Stimulated activated naive B cell treated with anti-CD40 and anti-IgM and Interleukin-4, amounts not matched to agents 10 μg/mL and 1 μg/mL and 100 μg/mL, for 72 hours (primary cell): ENCODE measurements around the gene BCAS3.

ENCODE experiments used
- ATAC-seq, 2 donors: fragments of 150-1000 bp; cut with Tn5 transposase; replicated peaks; 2 replicates each; pipeline ENCODE4 v1.10.0; 2021; ENCODE audit warnings: moderate library complexity in 1 of 2
- DNase-seq: peaks from one replicate; pipeline ENCODE4 v3.0.0; 2021
- H3K27ac Mint-ChIP-seq: one replicate; pipeline ENCODE4 v1.8.0; 2022; ENCODE audit warnings: mild to moderate bottlenecking, mixed read lengths
- H3K27me3 Mint-ChIP-seq, 2 donors: one replicate each; pipeline ENCODE4 v1.8.0; 2022; ENCODE audit warnings: mixed read lengths in 2 of 2
- H3K36me3 Mint-ChIP-seq, 2 donors: one replicate each; pipeline ENCODE4 v1.8.0; 2022; ENCODE audit warnings: mixed read lengths in 2 of 2, mild to moderate bottlenecking in 1 of 2
- H3K4me1 Mint-ChIP-seq, 2 donors: one replicate each; pipeline ENCODE4 v1.8.0; 2022; ENCODE audit warnings: mixed read lengths in 2 of 2, mild to moderate bottlenecking in 1 of 2
- H3K4me3 Mint-ChIP-seq, 2 donors: one replicate each; pipeline ENCODE4 v1.8.0; 2022; ENCODE audit warnings: mild to moderate bottlenecking in 2 of 2, mixed read lengths in 2 of 2, moderate library complexity in 1 of 2
- H3K9me3 Mint-ChIP-seq, 2 donors: one replicate each; pipeline ENCODE4 v1.8.0; 2022; ENCODE audit warnings: mixed read lengths in 2 of 2, mild to moderate bottlenecking in 1 of 2

Gene BCAS3

DNA sequence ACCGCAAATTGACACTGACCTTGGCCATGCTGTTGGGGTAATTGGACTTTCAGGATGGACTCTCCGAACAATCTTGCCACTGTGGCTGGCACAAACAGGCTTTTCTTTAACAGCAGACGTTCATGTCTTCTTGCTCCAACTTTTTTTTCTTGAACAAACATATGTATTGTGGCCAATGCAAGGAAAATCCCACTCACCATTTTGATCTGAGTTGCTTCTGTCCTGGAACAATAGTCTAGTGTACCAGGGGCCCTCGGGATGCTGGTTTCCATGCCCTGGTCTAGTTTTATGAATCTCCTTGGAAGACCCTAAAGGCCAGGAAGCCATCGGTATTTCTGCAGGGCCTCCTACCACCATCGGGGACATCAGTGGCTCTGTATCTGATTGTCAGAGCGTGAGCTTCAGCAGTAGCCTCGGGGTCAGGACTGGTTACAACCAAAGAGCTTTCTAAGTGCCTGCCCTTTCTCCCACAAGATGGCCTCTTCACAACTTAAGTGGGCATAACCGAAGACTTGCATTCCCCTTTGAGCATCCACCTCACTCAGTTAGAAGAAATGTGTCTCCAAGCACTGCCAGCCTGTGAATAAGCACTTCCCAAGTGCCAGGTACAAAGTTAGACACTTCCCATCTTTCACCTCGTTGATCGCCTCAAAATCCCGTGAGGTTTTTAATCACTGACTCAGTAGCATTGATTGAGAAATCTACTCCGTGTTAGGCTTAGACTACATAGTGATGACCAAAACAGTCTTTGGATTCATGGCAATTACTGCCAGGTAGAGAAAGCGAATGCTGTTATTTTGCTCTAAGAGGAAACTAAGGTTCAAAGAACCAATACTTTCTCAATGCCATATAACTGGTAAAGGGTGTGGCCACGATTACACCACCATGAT, 635.0 kb downstream of the BCAS3 start:
- H3K9me3 Mint-ChIP-seq = no peaks in the 10 kb centered on the region
- peaks cover 0 to 2% of the 10 kb centered on the region in 2 donors for H3K36me3 Mint-ChIP-seq
- no peaks in the 10 kb centered on the region for H3K27me3 Mint-ChIP-seq
- ATAC-seq (no peak), DNase-seq (no peak)
- H3K4me3 Mint-ChIP-seq = no peak overlapping the region
- H3K27ac Mint-ChIP-seq = no peak overlapping the region
- no peaks in the 10 kb centered on the region for H3K4me1 Mint-ChIP-seq

DNA sequence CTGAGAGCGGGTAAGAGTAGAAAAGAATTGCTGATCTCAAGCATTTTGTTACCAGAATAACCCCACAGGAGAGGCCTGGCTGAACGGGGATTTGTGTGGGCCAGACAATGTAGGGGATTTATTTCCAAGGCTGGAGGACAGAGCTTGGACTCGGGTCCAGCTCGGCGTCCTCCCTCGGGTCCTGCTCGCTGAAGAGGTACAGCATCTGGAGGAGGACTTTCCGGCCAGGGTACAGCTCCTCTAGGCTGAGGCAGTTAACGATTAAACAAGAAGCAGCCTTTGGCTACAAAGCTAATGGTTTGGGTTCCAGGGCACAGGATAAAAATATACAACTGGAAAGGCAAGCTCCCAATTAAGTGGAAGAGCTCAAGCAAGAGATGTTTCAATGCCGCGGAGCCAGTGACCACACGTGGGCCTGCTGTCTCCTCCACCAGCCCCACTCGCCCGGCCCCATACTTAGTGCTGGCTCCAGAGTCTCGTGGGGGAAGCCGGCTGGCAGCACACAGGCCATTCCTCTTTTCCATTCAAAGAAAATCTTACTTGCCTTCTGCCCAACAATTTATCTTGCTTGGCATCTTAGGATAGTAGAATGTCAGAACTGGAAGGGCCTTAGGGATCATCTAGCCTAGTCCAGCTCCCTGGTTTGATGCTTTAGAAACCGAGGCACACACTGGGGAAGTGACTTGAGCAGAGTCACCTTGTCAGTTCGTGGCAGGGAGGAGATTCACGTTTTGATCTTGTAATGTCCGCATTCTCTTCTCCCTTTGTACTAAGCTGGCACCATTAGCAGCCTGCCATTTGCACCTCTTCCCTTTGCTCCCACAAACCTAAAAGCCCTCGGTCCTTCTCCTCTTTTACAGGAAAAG, 636.0 kb downstream of the BCAS3 start:
- Mint-ChIP-seq H3K4me3 (no peak overlapping the region), H3K36me3 (peaks cover 0 to 2% of the 10 kb centered on the region in 2 donors), H3K4me1 (no peaks in the 10 kb centered on the region), H3K27me3 (no peaks in the 10 kb centered on the region), H3K9me3 (no peaks in the 10 kb centered on the region), H3K27ac (no peak overlapping the region)
- ATAC-seq (no peak), DNase-seq (no peak)

DNA sequence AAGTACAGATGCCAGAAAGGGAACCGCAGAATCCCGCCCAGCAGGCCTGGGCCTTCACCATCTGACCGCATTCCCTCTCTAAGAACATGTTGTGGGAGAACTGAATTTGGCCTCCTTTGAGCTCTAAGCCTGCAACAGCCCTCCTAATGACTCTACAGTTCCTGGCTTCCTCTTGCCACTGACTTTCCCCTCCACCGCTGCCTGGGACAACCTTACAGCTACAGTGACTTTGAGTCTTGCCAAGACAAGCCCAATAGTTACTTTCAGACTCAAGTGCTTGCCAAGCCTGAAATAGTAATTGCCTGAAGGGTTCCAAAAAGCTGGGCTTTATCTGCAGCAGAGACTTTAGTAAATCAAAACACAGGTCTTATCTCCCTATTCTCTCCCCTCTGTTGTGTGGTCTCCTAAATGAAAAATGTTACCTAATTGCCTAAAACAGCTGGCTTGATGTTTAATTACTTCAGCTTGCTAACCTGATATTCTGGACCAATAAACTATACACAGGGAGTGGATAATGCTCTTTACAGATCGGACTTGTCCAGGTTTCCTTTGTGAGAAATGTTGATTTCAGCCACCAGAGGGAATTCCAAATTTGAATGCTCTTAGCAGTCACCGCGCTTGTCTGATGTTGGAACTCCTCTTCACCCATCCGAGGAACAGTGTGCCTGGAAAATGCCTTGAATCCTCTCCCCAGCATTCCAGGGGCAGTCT, 636.9 kb downstream of the BCAS3 start:
- Mint-ChIP-seq H3K4me1 (no peaks in the 10 kb centered on the region), H3K9me3 (no peaks in the 10 kb centered on the region), H3K27ac (no peak overlapping the region), H3K27me3 (no peaks in the 10 kb centered on the region), H3K4me3 (no peak overlapping the region), H3K36me3 (peaks cover 0 to 2% of the 10 kb centered on the region in 2 donors)
- no peak for ATAC-seq
- DNase-seq = no peak

DNA sequence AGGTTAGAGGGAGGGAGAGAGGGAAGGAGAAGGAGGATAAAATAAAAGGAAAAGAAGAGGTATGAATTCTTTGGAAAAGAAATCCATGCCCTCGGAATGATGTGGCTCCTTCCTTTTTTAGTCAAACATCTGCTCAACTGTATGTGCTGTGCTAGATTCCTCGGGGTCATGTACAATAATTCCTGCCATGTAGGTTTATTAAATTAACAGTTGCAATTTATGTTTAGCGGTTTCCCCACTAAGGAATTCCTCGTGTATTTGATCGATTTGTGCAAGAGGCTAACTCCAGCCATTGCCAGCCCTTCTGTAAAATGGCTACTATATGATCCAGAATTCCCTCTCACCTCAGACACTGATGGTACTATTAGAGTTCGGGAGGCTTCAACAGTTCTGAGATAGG, 639.0 kb downstream of the BCAS3 start:
- H3K9me3 Mint-ChIP-seq = no peaks in the 10 kb centered on the region
- H3K4me3 Mint-ChIP-seq = no peak overlapping the region
- H3K27me3 Mint-ChIP-seq = no peaks in the 10 kb centered on the region
- ATAC-seq = no peak
- DNase-seq = no peak
- peaks cover 0 to 2% of the 10 kb centered on the region in 2 donors for H3K36me3 Mint-ChIP-seq
- H3K27ac Mint-ChIP-seq = no peak overlapping the region
- no peaks in the 10 kb centered on the region for H3K4me1 Mint-ChIP-seq

DNA sequence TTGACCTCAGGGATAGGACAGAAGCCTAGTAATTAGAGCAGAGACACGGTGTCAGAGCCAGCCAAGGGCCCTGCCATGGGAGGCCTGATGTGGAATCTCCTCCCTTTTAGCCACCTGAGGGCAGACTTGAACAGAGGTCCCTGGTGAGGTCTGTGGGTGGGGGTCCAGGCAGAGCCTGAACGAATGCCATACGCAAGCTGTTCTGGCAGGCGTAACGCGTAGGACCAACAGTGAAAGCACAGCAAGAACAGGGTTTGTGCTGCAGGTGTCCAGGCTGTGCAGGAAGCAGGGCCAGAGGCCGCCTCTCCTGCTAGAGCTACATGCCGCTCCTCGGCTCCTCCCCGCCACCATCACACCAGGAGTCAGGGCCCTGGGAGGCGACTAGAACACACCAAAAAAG, 640.1 kb downstream of the BCAS3 start:
- DNase-seq (no peak), ATAC-seq (no peak)
- no peaks in the 10 kb centered on the region for H3K27me3 Mint-ChIP-seq
- no peak overlapping the region for H3K27ac Mint-ChIP-seq
- no peaks in the 10 kb centered on the region for H3K4me1 Mint-ChIP-seq
- H3K36me3 Mint-ChIP-seq = peaks cover 0 to 2% of the 10 kb centered on the region in 2 donors
- H3K4me3 Mint-ChIP-seq = no peak overlapping the region
- no peaks in the 10 kb centered on the region for H3K9me3 Mint-ChIP-seq

DNA sequence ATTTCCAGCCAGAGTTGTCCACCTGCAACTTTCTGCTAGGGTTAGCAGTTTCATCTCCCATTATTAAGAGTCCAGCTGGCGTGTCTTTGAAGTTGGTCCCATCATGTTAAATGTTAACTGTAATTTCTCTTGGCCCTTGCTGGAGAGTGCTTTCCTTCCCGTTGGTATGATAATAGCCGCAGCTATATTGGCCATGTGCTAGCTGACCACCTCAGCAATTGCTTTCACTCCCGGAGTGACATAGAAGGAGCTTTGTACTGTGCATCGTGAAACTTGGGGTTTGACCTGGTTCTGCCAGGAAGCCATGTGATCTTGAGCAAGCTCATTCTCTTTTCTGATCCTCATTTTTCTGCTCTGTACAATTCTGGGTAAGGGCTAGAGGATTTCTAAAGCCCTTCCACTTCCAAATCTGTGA, 641.0 kb downstream of the BCAS3 start:
- no peaks in the 10 kb centered on the region for H3K9me3 Mint-ChIP-seq
- peaks cover 0 to 2% of the 10 kb centered on the region in 2 donors for H3K36me3 Mint-ChIP-seq
- no peaks in the 10 kb centered on the region for H3K4me1 Mint-ChIP-seq
- H3K4me3 Mint-ChIP-seq = no peak overlapping the region
- H3K27me3 Mint-ChIP-seq = no peaks in the 10 kb centered on the region
- H3K27ac Mint-ChIP-seq = no peak overlapping the region
- no peak for DNase-seq
- ATAC-seq = no peak

DNA sequence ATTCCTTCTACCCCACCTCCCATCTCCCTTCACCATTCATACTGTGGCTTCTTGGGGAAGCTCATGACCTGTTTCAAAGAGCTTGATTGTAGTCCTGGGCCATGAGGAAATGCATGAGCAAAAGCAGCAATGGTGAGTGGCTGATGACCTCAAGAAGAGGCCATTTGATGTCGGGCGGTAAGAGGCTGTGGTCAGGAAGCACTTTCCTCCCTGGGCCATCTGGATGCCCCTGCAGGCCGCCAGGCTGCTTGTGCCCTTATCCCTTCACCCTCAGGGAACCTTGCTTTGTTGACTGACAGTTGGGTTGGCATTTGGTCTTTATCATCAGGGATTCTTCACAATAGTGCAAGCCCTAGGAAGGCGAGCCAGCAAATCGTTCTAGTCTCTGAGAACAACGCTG, 643.7 kb downstream of the BCAS3 start:
- DNase-seq (no peak), ATAC-seq (no peak)
- no peak overlapping the region for H3K4me3 Mint-ChIP-seq
- no peaks in the 10 kb centered on the region for H3K36me3 Mint-ChIP-seq
- no peaks in the 10 kb centered on the region for H3K4me1 Mint-ChIP-seq
- H3K9me3 Mint-ChIP-seq = no peaks in the 10 kb centered on the region
- H3K27ac Mint-ChIP-seq = no peak overlapping the region
- no peaks in the 10 kb centered on the region for H3K27me3 Mint-ChIP-seq

DNA sequence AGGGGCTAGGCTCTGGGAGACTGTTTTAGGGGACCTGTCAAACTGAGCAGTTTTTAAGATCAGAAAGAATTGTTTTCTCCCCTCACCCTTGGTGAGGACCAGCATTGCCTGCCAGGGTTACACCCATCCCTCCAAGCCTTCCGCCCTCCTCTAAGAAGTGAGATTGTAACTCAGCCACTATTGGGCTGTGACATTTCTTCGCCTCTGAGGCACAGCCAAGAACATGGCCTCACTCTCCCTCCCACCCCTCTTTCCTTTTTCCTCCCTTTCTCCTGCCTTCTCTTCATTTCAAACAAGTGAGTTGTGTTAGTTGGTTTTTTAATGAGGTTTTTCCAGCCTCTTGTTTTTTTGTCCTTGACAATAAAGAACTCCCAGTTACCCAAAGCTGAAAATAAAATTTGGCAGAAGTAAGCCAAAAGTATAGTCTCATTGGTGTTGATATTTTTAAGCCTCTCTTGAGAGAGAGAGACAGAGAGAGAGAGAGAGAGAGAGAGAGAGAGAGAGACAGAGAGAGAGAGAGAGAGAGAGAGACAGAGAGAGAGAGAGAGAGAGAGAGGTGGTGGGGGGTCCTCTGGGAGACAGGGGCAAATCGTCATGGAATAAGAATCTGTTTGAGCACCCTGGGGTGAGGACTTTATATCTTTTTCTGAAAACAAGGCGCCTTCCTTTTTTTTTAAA, 644.8 kb downstream of the BCAS3 start:
- Mint-ChIP-seq H3K27ac (no peak overlapping the region), H3K9me3 (no peaks in the 10 kb centered on the region), H3K27me3 (no peaks in the 10 kb centered on the region), H3K4me1 (no peaks in the 10 kb centered on the region), H3K4me3 (no peak overlapping the region), H3K36me3 (no peaks in the 10 kb centered on the region)
- no peak for DNase-seq
- ATAC-seq = no peak

DNA sequence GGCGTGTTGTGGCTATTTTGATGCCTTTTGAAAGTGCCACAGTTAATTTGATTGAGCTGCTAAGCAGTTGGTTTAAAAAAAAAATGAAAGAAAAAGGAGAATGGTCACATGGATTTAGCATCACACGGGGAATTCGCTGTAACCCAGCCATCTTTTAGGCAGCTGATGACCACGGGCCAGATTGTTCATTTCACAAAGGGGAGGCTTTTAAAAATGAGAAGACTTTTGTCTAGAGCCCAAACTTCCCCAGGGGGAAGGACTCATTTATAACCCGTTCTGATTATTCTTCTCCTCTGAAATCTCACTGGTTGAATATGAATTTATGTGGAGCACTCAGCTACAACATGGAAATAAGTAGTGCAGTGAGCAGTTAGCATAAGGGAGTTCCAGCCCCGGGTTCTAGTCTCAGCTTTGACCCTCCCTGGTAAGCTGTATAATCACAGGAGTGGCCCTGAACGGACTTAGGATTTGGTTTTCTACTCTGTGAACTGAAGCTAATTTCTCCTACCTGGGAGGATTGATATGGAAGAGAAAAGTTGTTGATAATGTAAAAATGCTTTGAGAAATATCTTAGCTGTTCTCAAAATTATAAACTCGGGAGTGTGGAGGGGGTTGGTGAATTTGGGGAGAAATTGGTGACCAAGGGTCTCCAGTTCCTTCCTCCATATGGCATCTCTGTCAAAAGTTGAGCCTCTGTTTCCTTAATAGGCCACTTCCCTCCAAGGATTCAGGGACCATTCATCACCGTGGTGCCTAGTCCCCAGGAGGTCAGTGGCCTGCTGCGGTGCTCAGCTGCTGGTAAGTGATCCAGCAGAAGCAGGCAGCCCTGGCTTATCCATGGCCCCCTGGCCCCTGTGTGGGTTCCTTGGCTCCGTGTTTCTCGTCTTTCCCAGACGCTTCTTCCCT, 645.6 kb downstream of the BCAS3 start:
- no peaks in the 10 kb centered on the region for H3K4me1 Mint-ChIP-seq
- no peak overlapping the region for H3K27ac Mint-ChIP-seq
- ATAC-seq (no peak), DNase-seq (no peak)
- H3K9me3 Mint-ChIP-seq = no peaks in the 10 kb centered on the region
- H3K27me3 Mint-ChIP-seq = no peaks in the 10 kb centered on the region
- no peaks in the 10 kb centered on the region for H3K36me3 Mint-ChIP-seq
- no peak overlapping the region for H3K4me3 Mint-ChIP-seq

DNA sequence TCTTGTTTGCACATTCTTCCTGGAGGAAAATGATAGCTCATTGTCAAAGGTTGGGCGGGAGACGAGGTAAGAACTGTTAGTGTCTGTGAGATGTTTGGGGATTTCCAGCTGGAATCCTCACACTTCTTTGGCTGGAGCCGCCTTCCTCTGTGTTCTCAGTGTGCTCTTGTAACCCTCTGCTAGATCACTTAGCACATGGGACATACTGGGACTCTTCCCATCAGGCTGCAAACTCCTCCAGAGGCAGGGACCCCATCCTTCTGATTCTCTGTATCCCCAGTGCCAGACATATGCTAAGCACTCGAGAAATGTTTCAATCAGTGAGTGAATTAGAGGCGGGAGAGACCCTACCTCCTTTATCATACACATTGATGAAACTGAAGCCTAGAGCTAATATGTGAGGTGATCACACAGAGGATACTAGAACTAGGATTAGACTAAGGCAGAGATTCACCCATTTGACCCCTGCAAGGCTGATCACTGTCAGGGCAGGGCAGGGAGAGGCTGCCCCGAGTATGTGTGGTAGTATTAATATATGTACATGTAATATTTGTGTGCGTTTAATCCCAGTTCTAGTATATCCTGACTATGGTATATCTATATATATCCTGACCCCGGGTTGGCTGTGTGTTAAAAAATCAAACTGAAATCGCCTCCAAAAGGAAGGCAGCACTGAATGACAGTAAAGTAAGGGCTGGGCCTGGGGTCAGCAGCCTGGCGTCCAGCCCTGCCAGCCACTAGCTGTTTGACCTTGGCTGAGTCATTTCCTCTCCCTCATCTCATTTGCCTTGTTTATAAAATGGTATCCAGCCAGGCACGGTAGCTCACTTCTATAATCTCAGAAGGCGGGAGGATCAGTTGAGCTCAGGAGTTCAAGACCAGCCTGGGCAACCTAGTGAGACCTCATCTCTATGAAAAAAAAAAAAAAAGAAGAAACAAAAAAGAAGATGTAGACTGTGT, 646.5 kb downstream of the BCAS3 start:
- H3K27ac Mint-ChIP-seq = peak overlapping the region; percentile 44
- H3K9me3 Mint-ChIP-seq = no peaks in the 10 kb centered on the region
- DNase-seq (no peak), ATAC-seq (no peak)
- H3K4me1 Mint-ChIP-seq = no peaks in the 10 kb centered on the region
- no peak overlapping the region for H3K4me3 Mint-ChIP-seq
- H3K36me3 Mint-ChIP-seq = no peaks in the 10 kb centered on the region
- H3K27me3 Mint-ChIP-seq = no peaks in the 10 kb centered on the region

DNA sequence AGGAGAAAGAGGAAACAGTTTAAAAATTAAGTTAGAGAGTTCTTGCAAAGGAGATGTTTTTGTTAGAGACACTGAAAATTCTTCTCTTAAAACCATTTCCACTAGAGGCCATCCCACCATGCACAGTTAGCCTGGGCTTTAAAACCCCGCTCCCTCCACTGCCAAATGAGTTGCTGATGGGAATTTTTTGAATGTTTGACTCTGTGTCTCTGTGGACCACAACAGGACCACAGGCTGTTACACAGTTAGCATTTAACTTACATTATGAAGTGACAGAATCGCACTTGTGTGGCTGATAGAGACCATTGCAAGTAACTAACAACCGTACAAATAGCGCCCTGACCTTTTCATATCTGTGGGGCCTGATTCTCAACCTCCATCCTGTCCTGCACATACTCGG, 647.3 kb downstream of the BCAS3 start:
- Mint-ChIP-seq H3K4me3 (no peak overlapping the region), H3K27ac (no peak overlapping the region), H3K36me3 (no peaks in the 10 kb centered on the region), H3K4me1 (no peaks in the 10 kb centered on the region), H3K27me3 (no peaks in the 10 kb centered on the region), H3K9me3 (no peaks in the 10 kb centered on the region)
- ATAC-seq (no peak), DNase-seq (no peak)

DNA sequence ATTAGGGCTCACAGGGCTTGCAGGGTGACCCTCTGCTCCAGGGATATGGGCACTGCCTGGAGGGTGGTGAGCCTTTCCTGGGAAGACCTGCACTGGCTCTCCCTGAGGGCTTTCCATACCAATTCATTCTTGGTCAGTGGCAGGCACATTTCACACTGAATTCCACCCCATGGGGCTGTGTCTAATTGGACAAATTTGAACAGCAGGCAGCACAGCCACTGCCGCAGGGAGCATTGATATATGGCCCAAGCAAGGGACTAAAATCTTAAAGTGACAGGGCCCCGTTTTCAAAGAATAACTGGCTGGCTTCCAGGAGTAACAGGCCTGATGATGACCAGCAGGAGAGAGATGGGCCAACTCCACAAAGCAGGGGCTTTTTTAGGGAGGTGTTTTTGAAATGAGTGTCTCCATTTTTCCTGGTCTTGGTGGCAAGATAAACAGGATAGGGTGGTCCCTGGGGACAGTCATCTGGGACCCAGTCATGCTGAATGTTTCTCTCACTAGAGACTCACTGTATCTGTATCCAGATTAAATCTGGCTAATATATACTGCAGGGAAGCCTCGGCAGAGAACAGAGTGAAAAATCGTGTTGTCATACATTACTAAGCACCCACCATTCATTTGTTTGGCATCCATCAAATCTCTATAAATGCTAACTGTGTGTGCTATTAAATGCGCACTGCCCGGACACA, 647.9 kb downstream of the BCAS3 start:
- no peaks in the 10 kb centered on the region for H3K9me3 Mint-ChIP-seq
- no peaks in the 10 kb centered on the region for H3K36me3 Mint-ChIP-seq

More for the DNA sequence above, 647.9 kb downstream of the BCAS3 start:
- Mint-ChIP-seq H3K4me3 (no peak overlapping the region), H3K27me3 (no peaks in the 10 kb centered on the region), H3K4me1 (no peaks in the 10 kb centered on the region), H3K27ac (no peak overlapping the region)
- DNase-seq (no peak), ATAC-seq (no peak)
